IPS-18c (cell line): ENCODE measurements around the gene HEPHL1.
"Not testable (repeated sequence)": the region's sequence is repeated elsewhere in the genome, so short reads cannot be mapped to it uniquely, and the experiment has no call there.

Experiments
- H3K4me3 ChIP-seq: 2 replicates; pipeline ENCODE4 v1.7.0; 2013; ENCODE audit warnings: low read depth, mild to moderate bottlenecking, low read length, moderate library complexity; ENCODE audit not compliant: insufficient read depth
- H3K9me3 ChIP-seq: one replicate; pipeline ENCODE4 v1.6.1; 2013; ENCODE audit warnings: mild to moderate bottlenecking, low read length, moderate library complexity; ENCODE audit not compliant: control insufficient read depth, insufficient read depth

The HEPHL1 gene, protein sequence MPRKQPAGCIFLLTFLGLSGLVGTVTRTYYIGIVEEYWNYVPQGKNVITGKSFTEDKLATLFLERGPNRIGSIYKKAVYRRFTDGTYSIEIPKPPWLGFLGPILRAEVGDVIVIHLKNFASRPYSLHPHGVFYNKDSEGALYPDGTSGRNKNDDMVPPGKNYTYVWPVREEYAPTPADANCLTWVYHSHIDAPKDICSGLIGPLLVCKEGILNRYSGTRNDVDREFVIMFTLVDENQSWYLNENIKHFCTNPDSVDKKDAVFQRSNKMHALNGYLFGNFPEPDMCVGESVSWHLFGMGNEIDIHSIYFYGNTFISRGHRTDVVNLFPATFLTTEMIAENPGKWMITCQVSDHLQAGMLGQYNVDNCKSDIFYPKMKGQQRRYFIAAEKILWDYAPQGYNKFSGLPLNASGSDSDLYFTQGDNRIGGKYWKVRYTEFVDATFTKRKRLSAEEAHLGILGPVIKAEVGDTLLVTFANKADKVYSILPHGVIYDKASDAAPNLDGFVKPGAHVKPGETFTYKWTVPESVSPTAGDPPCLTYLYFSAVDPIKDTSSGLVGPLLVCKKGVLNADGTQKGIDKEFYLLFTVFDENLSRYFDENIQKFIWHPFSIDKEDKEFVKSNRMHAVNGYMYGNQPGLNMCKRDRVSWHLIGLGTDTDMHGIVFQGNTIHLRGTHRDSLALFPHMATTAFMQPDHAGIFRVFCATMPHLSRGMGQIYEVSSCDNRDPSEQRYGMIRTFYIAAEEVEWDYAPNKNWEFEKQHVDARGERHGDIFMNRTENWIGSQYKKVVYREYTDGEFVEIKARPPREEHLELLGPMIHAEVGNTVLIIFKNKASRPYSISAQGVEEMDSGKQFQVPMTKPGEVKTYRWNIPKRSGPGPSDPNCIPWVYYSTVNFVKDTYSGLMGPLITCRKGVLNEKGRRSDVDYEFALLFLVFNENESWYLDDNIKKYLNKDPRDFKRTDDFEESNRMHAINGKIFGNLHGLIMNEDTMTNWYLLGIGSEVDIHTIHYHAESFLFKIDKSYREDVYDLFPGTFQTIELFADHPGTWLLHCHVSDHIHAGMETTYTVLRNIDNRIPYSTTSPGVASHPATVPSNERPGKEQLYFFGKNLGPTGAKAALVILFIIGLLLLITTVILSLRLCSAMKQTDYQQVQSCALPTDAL

DNA sequence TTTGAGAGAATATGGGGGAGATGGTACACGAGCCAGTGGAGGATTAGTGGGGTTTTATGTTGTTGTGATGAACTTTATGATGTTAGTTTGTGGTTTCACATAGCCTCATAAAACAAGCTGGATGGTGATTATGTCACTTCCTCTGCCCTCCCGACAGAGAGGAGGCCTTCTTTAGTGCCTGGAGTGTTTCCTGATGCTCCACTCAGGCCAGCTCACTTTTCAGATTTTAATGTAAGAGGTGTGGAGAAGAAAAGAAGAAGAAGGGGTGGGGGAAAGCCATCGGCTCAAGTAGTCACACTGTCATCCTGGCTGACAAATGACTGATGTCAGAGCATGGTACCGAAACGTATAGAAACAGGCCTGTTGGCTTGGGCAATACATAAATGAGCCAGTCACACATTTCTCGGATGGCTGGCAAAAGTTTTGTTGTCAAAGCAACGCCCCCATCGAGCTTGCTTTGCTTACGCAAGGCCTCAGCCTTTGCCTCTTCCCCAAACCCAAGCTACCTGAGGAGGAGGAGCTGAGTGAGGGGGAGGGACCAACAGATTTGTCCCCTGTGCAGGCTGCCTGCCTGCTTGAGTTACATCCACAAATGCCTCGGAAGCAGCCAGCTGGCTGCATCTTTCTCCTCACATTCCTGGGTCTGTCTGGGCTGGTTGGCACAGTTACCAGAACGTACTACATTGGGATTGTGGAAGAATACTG, at the start of gene HEPHL1:
Gene HEPHL1, plus strand, starts transcription at position 578 of the 705 bp plus-strand sequence. Its CDS starts 15 bp downstream, at position 593.
- H3K9me3 ChIP-seq: no peaks in the 10 kb centered on the region
- H3K4me3 ChIP-seq: no peak within 1 kb of the TSS

DNA sequence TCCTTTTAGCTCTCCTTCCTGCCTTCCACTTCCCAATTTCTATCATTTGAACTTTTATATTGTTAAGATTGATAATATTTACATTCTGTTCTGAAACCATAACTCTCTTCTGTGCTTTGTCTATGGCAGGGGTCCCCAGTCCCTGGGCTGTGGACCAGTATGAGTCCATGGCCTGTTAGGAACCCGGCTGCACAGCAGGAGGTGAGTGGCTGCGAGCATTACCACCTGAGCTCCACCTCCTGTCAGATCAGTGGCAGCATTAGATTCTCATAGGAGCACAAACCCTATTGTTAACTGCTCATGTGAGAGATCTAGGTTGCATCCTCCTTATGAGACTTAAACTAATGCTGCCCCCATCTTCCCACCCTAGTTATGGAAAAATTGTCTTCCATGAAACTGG, 48.4 kb upstream of the HEPHL1 start:
- Histone ChIP-seq H3K4me3 (no peak overlapping the region), H3K9me3 (no peaks in the 10 kb centered on the region)

DNA sequence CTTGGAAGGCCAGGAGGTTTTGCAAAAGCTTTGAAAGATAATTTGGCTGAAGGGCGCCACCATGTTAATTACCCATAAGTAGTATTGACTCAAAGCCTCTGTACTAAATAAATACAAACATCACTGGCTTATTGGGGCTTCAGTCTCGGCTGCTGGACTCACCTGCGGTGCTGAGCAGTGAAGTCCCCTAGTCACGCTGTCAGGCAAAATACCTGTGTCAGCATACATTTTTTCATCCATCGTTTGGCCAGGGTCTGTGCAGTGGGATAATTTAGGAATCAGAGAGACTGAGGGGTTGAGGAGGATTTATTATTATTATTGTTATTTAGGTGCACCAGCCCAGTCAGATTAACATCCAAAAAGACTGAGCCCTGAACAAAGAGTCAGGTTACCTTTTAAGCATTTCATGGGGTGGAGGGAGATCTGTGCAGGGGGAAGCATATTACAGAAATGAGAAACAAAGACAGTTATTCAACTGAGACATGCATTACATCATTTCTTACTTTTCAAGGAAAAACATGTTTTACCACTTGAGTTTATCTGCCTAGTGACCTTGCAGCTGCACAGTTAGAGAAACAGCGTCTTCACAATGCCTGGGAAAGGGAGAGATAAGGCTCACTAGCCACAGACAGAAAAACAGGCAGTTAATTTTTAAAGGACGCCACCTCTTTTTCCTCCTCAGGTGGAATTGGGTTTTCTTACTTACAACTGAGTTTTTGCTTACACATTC, 47.7 kb upstream of the HEPHL1 start:
- not testable (repeated sequence) for H3K4me3 ChIP-seq, H3K9me3 ChIP-seq

DNA sequence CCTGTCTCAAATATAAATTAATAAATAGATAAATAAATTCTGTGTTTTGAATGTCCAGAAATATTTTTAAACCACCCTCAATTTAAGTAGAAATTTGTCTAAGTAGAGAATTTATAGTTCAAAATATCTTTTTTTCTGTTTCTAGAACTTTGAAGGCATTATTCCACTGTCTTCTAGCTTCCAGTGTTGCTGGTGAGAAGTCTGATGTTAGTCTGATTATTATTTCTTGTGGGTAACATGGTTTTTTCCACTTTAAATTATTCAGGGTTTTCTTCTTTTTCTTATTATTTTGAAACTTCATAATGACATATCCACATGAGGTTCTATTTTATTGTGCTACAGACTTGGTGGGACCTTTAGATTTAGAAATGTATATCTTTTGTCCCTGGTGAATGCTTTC, 46.4 kb upstream of the HEPHL1 start:
- Histone ChIP-seq H3K4me3 (no peak overlapping the region), H3K9me3 (no peaks in the 10 kb centered on the region)

DNA sequence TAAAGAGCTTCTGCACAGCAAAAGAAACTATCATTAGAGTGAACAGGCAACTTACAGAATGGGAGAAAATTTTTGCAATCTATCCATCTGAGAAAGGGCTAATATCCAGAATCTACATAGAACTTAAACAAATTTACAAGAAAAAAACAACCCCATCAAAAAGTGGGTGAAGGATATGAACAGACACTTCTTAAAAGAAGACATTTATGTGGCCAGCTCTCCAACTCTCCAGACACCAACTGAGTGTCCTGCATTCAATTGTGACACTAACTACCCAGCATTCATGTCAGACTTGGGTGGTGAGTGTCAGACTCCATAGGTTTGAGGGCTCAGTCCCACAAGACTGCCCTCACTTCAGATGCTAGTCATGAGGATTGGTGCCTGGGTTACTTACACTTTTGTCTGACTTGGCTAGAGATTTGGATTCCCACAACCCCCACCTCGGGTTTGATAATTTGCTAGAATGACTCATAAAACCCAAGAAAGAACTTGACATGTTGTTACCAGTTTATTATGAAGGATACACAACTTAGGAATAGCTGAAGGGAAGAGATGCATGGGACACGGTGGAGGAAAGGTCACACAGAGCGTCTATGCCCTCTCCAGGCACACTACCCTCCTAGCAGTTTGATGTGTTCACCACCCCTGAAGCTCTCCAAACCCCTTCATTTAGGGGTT, 44.4 kb upstream of the HEPHL1 start:
- not testable (repeated sequence) for H3K4me3 ChIP-seq, H3K9me3 ChIP-seq

DNA sequence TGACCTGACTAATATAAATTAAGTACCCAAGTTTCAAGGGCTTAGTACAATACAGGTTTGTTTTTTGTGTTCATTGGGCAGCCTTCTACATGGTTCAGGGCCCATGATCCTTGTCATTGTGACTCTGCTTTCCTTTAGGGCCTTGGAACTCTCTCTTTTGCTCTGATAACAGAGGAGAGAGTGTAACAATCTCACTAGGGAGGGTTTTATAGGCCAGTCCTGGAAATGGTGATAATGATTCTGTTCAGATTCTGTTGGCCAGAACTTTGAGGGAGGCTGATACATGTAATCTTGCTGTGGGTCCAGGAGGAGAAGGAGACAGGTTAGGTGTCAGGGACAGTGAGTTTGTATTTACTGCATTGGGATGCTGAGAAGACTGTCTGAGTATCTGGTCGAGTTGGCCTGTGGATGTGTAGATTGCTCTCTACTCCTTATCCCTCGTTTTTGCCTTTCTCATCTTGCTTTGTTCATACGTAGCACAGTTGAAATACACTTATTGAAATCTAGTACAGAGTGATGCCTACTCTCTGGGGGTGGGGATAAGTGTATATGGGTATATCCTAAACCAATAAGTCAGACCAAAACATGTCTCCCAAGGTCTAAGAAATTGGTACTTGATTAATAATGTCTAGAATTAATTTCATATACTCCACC, 37.5 kb upstream of the HEPHL1 start:
- Histone ChIP-seq H3K9me3 (no peaks in the 10 kb centered on the region), H3K4me3 (no peak overlapping the region)

DNA sequence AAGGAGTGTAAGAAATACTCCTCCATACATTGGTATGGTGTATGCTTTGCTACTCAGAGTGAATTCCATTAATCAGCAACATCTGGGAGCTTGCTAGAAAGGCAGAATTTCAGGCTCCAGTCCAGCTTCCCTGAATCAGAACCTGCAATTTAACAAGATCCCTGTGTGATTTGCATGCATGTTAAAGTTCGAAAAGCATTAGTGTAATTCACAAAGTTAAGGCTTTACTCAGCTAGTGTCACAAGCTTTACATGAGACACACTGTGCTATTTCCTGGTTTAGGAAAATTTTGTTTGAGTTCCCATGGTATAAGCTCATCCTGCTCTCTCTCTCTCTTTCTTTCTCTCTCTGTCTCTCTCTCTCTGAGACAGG, 37.0 kb upstream of the HEPHL1 start:
- H3K9me3 ChIP-seq: no peaks in the 10 kb centered on the region
- no peak overlapping the region for H3K4me3 ChIP-seq

DNA sequence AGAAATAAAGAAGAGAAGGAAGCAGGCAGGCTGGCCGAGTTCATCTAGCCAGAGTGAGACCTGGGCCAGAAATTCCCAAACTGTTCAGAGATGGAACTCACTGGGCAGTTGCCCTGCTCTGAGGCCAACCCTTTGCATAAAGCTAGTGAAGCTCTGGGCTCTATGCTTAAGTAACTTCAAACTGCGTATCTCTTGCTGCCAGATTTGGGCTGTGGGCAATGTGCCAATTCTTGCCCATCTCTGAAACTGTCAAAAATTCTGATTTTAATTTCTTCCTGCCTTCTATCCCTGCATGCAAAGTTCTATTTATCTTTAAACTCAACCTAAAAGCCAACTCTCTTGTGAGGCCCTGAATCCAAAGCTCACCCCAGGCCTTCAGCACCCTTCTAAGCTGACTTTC, 36.2 kb upstream of the HEPHL1 start:
- Histone ChIP-seq H3K4me3 (no peak overlapping the region), H3K9me3 (no peaks in the 10 kb centered on the region)

DNA sequence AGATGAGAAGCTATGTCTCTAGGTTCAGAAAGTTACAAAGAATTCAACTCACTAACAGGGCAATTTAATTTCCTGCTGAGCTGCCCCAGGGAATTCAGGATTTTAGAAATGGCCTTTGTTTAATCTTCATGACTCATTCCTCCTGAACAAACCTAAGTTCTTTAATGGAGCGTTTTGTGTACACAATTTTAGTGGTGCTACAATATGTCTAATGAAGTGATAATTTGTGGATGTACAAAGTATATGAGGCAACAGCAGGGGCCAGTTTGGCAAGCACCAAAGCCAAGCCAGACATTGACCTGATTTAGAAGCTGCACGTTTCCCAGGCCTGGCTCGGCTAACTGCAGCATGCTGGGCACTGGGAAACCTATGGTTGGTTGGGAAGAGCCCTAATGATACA, 34.4 kb upstream of the HEPHL1 start:
- H3K9me3 ChIP-seq: no peaks in the 10 kb centered on the region

DNA sequence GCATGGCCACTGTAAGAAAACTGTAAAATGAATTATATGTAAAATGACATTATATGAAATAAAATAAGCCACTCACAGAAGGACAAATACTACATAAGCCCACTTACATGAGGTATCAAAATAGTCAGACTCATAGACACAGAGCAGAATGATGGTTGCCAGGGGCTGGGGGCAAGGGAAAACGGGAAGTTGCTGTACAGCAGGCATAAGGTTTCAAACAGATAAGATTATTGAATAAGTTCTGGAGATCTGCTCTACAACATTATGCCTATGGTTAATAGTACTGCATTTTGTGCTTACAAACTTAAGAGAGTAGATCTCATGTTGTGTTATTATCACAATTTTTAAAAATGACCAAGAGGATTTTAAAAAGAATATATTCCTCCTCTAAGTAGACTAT, 32.7 kb upstream of the HEPHL1 start:
- Histone ChIP-seq H3K4me3 (no peak overlapping the region), H3K9me3 (no peaks in the 10 kb centered on the region)

More for the DNA sequence above, 34.4 kb upstream of the HEPHL1 start:
- no peak overlapping the region for H3K4me3 ChIP-seq

DNA sequence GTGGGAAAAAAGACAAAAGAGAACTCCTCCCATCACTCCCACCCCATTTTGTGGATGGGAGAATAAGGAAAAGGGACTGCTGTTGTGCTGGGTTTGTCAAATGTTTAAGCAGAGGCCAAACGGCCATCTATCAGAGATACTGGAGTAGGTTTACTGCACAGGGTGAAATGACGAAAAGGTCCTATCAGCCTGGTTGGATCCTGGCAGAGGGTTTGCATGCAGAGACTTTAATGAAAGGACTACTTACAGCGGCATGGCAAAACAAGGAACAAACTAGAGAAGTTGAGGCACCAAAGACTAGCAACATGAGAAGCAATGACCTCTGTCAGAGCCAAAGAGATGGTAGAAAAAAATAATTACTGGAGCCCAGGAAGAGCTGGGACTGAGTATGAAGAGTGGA, 32.2 kb upstream of the HEPHL1 start:
- no peaks in the 10 kb centered on the region for H3K9me3 ChIP-seq
- no peak overlapping the region for H3K4me3 ChIP-seq

DNA sequence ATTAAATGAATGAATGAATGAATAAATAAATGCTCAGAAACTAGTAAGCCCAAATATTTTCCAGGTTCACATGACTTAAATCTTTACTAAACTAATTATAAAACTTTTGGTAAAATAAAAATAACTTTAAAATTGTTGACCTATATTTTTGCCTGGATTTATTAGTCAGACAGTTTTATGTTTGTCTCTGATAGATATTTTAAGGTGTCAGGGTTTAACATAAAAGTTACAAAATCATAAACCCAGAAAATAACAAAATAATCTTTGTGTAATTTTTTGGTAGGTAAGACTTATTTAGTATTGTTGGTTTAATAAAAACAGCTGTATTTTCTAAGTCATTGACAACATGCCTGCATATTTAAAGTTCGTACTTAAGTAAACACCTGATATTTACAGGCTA, 27.4 kb upstream of the HEPHL1 start:
- Histone ChIP-seq H3K9me3 (no peaks in the 10 kb centered on the region), H3K4me3 (no peak overlapping the region)

DNA sequence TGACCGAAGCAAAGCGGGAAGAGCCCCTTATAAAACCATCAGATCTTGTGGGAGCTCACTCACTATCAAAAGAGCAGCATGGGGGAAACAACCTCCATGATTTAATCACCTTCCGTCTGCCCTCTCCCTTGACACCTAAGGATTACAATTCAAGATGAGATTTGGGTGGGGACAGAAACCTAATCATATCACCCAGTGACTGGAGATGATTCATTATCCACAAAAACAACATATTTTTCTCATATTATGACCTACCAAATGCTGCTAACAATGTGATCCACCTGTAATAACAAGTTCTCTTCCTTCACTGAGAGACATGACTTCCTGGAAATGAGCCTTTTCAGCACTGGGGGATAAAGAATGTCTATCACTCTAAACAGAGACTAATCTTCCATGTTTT, 23.4 kb upstream of the HEPHL1 start:
- no peak overlapping the region for H3K4me3 ChIP-seq
- no peaks in the 10 kb centered on the region for H3K9me3 ChIP-seq

DNA sequence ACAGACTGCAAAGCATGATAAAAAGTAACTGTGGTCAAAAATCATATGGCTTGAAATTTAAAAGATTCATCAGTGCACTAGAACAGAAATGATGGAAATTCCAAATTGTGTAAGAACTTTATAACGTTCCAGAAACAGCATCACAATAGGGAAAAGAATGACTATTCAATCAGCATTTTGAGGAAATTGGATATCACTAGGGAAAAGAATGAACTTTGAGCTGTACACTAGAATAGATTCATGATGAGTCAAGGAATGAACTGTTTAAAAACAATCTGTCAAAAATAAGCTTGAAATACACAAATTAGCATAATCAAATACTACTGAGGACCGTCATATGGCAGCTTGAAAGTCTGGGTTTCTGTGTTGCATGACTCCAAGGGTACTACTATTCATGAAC, 20.5 kb upstream of the HEPHL1 start:
- no peaks in the 10 kb centered on the region for H3K9me3 ChIP-seq
- no peak overlapping the region for H3K4me3 ChIP-seq

DNA sequence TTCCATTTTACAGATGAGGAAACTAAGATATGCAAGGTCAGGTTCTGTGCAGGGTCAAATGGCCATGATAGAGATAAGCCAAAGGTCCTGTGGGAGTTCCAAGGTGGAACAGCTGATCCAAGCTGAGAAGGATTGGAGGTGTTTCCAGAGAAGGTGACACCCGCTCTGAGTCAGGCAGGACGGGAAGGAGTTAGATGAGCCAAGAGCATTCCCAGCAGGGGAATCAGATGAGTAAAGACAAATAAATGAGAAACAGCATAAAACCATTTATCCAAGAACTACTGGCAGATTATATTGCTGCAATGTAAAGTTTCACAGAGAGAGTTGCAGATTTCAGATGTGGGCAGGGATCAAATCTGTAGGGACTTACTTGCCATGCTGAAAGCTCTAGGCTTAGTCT, 18.9 kb upstream of the HEPHL1 start:
- H3K9me3 ChIP-seq: no peaks in the 10 kb centered on the region
- H3K4me3 ChIP-seq: no peak overlapping the region

DNA sequence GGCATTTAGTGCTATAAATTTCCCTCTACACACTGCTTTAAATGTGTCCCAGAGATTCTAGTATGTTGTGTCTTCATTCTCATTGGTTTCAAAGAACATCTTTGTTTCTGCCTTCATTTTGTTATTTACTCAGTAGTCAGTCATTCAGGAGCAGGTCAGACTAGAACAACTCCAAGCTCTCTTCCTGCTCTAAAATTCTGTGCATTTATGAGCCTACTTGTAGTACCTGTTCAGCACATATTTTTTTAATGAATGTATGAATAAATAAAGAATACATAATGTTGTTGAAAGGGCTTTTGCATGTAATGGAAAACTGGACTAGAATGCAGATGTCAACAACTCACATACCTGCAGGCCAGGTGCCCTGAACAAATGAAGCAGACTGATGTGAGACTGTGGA, 13.7 kb upstream of the HEPHL1 start:
- Histone ChIP-seq H3K9me3 (peaks cover 6% of the 10 kb centered on the region), H3K4me3 (no peak overlapping the region)
